ENCODE results near the gene ZNF513. TPM values are rescaled to one million over a fixed set of nuclear protein-coding genes. Genes with fewer than 3 reads are reported as not detected.

ZNF513 gene
- total and polyA plus RNA-seq, 3 donors from 2014 or later = 26.7 to 39.8 (median 39.4) TPM

DNA sequence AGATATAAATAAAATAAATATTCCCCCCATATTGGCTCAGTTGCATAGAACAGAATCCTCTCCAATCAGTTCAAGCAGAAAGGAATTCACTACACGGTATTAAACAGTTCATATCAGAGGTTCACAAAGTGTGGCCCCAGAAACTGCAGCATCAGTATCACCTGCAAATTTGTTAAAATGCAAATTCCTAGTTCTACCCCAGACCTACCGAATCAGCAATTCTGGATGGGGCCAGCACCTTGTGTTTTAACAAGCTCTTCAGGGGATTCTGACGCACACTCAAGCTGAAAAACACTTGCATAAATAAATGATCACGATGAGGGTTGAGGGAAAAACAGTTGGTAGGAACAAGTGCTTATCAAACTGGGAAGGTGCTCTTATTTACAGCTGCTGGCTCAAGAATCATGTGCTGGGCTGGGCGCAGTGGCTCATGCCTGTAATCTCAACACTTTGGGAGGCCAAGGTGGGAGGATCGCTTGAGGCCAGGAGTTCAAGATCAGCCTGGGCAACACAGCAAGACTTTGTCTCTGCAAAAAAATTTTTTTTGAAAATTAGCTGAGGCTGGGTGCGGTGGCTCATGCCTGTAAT is 30.3 kb downstream of the ZNF513 start:
- no peaks in the 10 kb centered on the region for H3K9me3 ChIP-seq
- intact Hi-C loops (cut with DNase I; ENCODE audit: low total_unique reads) = no loop called here

DNA sequence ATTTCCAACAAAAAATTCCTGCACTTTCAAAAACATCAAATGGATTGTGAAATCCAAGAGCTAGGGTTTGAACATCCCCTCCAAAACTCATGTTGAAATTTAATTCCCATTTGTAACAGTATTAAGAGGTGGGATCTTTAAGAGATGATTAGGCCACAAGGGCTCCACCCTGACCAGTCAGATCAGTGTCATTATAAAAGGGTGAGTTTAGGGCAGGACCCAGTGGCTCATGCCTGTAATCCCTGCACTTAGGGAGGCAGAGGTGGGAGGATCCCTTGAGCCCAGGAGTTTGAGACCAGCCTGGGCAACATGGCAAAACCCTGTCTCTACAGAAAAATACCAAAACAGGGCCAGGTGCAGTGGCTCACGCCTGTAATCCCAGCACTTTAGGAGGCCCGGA is 32.9 kb downstream of the ZNF513 start:
- Histone ChIP-seq H3K4me3 (no peak overlapping the region), H3K4me1 (peaks cover 9% of the 10 kb centered on the region), H3K27me3 (no peaks in the 10 kb centered on the region), H3K9me3 (no peaks in the 10 kb centered on the region), H3K27ac (no peak overlapping the region), H3K36me3 (ENCODE audit: low read depth, missing control alignments) (no peaks in the 10 kb centered on the region)
- 70 to 93% methylated on average over 2 of the region's 2 CpGs for WGBS, 2 donors
- TF ChIP-seq, protein P1, sequence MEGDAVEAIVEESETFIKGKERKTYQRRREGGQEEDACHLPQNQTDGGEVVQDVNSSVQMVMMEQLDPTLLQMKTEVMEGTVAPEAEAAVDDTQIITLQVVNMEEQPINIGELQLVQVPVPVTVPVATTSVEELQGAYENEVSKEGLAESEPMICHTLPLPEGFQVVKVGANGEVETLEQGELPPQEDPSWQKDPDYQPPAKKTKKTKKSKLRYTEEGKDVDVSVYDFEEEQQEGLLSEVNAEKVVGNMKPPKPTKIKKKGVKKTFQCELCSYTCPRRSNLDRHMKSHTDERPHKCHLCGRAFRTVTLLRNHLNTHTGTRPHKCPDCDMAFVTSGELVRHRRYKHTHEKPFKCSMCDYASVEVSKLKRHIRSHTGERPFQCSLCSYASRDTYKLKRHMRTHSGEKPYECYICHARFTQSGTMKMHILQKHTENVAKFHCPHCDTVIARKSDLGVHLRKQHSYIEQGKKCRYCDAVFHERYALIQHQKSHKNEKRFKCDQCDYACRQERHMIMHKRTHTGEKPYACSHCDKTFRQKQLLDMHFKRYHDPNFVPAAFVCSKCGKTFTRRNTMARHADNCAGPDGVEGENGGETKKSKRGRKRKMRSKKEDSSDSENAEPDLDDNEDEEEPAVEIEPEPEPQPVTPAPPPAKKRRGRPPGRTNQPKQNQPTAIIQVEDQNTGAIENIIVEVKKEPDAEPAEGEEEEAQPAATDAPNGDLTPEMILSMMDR (IDR thresholded peaks at IDR 0.05) = no peak
- TF ChIP-seq POLR2A (IDR thresholded peaks at IDR 0.05) = no peak
- DNase-seq = no peak
- intact Hi-C loops (cut with DNase I; ENCODE audit: low total_unique reads) = no loop called here

More for the DNA sequence above, 30.3 kb downstream of the ZNF513 start:
- H3K4me3 ChIP-seq = no peak overlapping the region
- no peak overlapping the region for H3K27ac ChIP-seq
- H3K36me3 ChIP-seq (ENCODE audit: low read depth, missing control alignments) = no peaks in the 10 kb centered on the region
- no peak for TF ChIP-seq POLR2A (IDR thresholded peaks at IDR 0.05)
- TF ChIP-seq, protein P1 (IDR thresholded peaks at IDR 0.05) = no peak
- peaks cover 21% of the 10 kb centered on the region for H3K4me1 ChIP-seq
- WGBS, 2 donors = 62 to 69% methylated on average over 7 of the region's 7 CpGs
- no peak for DNase-seq
- no peaks in the 10 kb centered on the region for H3K27me3 ChIP-seq

DNA sequence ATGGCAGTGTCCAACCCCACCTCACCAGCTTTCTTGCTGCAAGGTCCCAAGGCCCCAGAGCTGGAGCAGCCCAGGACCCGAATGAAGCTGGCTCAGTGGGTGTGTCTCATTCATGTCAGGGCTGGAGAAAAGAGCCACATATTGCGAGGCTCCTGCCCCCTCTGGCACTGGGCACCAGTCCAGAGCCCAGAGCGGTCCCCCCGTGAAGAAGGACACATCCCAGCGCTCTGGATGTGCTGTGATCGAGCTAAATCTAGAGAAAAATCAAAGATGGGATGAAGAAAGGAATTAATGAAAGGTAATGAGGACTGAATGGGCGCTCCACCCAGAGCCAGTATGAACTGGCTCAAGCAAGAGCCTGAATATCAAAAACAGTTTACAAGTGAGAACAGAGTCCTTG is 44.4 kb downstream of the ZNF513 start:
- H3K9me3 ChIP-seq = no peaks in the 10 kb centered on the region
- intact Hi-C loops (cut with DNase I; ENCODE audit: low total_unique reads) = no loop called here
- 83 to 96% methylated on average over 7 of the region's 7 CpGs for WGBS, 2 donors

DNA sequence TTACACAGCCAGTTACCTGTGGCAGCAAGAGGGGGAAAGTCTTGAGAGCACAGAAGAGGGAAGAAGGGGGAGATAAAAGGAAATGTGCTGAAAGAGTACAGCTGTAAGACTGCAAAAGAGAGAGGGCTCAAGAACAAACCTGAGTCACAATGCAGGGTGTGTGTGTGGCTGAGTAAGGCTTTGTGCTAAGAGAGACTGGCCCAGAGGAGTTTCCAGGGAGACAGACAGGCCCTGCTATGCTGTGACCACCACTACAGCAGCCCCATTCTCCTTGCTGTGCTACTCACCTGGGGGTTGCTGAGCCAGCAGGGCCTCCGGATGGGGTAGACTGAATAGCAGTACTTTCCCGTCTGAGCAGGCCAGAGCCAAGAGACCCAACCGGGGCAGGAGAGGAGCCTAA is 45.2 kb downstream of the ZNF513 start:
- DNase-seq = no peak
- TF ChIP-seq, protein P1 (IDR thresholded peaks at IDR 0.05) = no peak
- no peak for TF ChIP-seq POLR2A (IDR thresholded peaks at IDR 0.05)
- WGBS, 2 donors = 84 to 89% methylated on average over 3 of the region's 3 CpGs
- Histone ChIP-seq H3K27ac (no peak overlapping the region), H3K4me3 (no peak overlapping the region), H3K27me3 (no peaks in the 10 kb centered on the region), H3K9me3 (no peaks in the 10 kb centered on the region), H3K36me3 (ENCODE audit: low read depth, missing control alignments) (no peaks in the 10 kb centered on the region), H3K4me1 (no peaks in the 10 kb centered on the region)
- intact Hi-C loops (cut with DNase I; ENCODE audit: low total_unique reads) = no loop called here

More for the DNA sequence above, 44.4 kb downstream of the ZNF513 start:
- no peak for TF ChIP-seq POLR2A (IDR thresholded peaks at IDR 0.05)
- TF ChIP-seq, protein P1 (IDR thresholded peaks at IDR 0.05) = no peak
- Histone ChIP-seq H3K36me3 (ENCODE audit: low read depth, missing control alignments) (no peaks in the 10 kb centered on the region), H3K4me1 (no peaks in the 10 kb centered on the region), H3K27me3 (no peaks in the 10 kb centered on the region), H3K4me3 (no peak overlapping the region), H3K27ac (no peak overlapping the region)
- DNase-seq = no peak

Other genes with a start within 250 kb of the ZNF513 start
- 10 to 100 TPM; 82.0 to 84.0 TPM for gene PREB, start 246.1 kb downstream of the ZNF513 start, total RNA-seq
- 62.4 TPM for gene PREB, start 246.1 kb downstream of the ZNF513 start, polyA plus RNA-seq (ENCODE audit: insufficient read depth, low read depth, low replicate concordance)
- gene PRR30, start 241.3 kb downstream of the ZNF513 start, total RNA-seq = 10 to 100 TPM; 12.8 to 55.4 TPM
- 153 TPM for gene PRR30, start 241.3 kb downstream of the ZNF513 start, polyA plus RNA-seq (ENCODE audit: insufficient read depth, low read depth, low replicate concordance)
- 1 to 10 TPM; 5.5 to 6.7 TPM for gene TCF23, start 231.7 kb downstream of the ZNF513 start, total RNA-seq
- 6.6 TPM for gene TCF23, start 231.7 kb downstream of the ZNF513 start, polyA plus RNA-seq (ENCODE audit: insufficient read depth, low read depth, low replicate concordance)
- gene ATRAID, start 168.7 kb downstream of the ZNF513 start, total RNA-seq = 100 to 1,000 TPM; 263 to 295 TPM
- gene ATRAID, start 168.7 kb downstream of the ZNF513 start, polyA plus RNA-seq (ENCODE audit: insufficient read depth, low read depth, low replicate concordance) = 323 TPM
- 10 to 100 TPM; 83.4 to 84.0 TPM for gene SLC5A6, start 168.5 kb downstream of the ZNF513 start, total RNA-seq
- gene SLC5A6, start 168.5 kb downstream of the ZNF513 start, polyA plus RNA-seq (ENCODE audit: insufficient read depth, low read depth, low replicate concordance) = 83.9 TPM
- 10 to 100 TPM; 62.5 to 66.9 TPM for gene CAD, start 163.4 kb downstream of the ZNF513 start, total RNA-seq
- 40.0 TPM for gene CAD, start 163.4 kb downstream of the ZNF513 start, polyA plus RNA-seq (ENCODE audit: insufficient read depth, low read depth, low replicate concordance)
- 100 to 1,000 TPM; 130 to 160 TPM for gene SLC30A3, start 117.7 kb downstream of the ZNF513 start, total RNA-seq
- 111 TPM for gene SLC30A3, start 117.7 kb downstream of the ZNF513 start, polyA plus RNA-seq (ENCODE audit: insufficient read depth, low read depth, low replicate concordance)
- gene DNAJC5G, start 105.3 kb downstream of the ZNF513 start, total RNA-seq = 10 to 100 TPM; 37.4 to 57.9 TPM
- 65.0 TPM for gene DNAJC5G, start 105.3 kb downstream of the ZNF513 start, polyA plus RNA-seq (ENCODE audit: insufficient read depth, low read depth, low replicate concordance)
- 10 to 100 TPM; 38.5 to 46.8 TPM for gene TRIM54, start 98.3 kb downstream of the ZNF513 start, total RNA-seq
- 28.3 TPM for gene TRIM54, start 98.3 kb downstream of the ZNF513 start, polyA plus RNA-seq (ENCODE audit: insufficient read depth, low read depth, low replicate concordance)
- 10 to 100 TPM; 16.2 to 18.8 TPM for gene UCN, start 72.3 kb downstream of the ZNF513 start, total RNA-seq
- gene UCN, start 72.3 kb downstream of the ZNF513 start, polyA plus RNA-seq (ENCODE audit: insufficient read depth, low read depth, low replicate concordance) = 0.75 TPM
- gene MPV17, start 57.6 kb downstream of the ZNF513 start, total RNA-seq = 10 to 100 TPM; 71.2 to 72.3 TPM
- 59.5 TPM for gene MPV17, start 57.6 kb downstream of the ZNF513 start, polyA plus RNA-seq (ENCODE audit: insufficient read depth, low read depth, low replicate concordance)
- 10 to 100 TPM; 72.6 to 91.3 TPM for gene GTF3C2, start 24.0 kb downstream of the ZNF513 start, total RNA-seq
- gene GTF3C2, start 24.0 kb downstream of the ZNF513 start, polyA plus RNA-seq (ENCODE audit: insufficient read depth, low read depth, low replicate concordance) = 55.1 TPM
- 10 to 100 TPM; 59.4 to 67.7 TPM for gene EIF2B4, start 10.4 kb downstream of the ZNF513 start, total RNA-seq
- gene EIF2B4, start 10.4 kb downstream of the ZNF513 start, polyA plus RNA-seq (ENCODE audit: insufficient read depth, low read depth, low replicate concordance) = 111 TPM
- 100 to 1,000 TPM in 1 of 2 donors, 10 to 100 TPM in 1; 79.3 to 104 TPM for gene SNX17, start 10.1 kb downstream of the ZNF513 start, total RNA-seq
- 96.5 TPM for gene SNX17, start 10.1 kb downstream of the ZNF513 start, polyA plus RNA-seq (ENCODE audit: insufficient read depth, low read depth, low replicate concordance)
- 100 to 1,000 TPM; 163 to 245 TPM for gene PPM1G, start 28.9 kb upstream of the ZNF513 start, total RNA-seq
- gene PPM1G, start 28.9 kb upstream of the ZNF513 start, polyA plus RNA-seq (ENCODE audit: insufficient read depth, low read depth, low replicate concordance) = 569 TPM
- 100 to 1,000 TPM; 112 to 139 TPM for gene NRBP1, start 47.9 kb upstream of the ZNF513 start, total RNA-seq
- gene NRBP1, start 47.9 kb upstream of the ZNF513 start, polyA plus RNA-seq (ENCODE audit: insufficient read depth, low read depth, low replicate concordance) = 191 TPM
- gene KRTCAP3, start 61.6 kb upstream of the ZNF513 start, total RNA-seq = 1 to 10 TPM; 4.3 to 6.8 TPM
- gene KRTCAP3, start 61.6 kb upstream of the ZNF513 start, polyA plus RNA-seq (ENCODE audit: insufficient read depth, low read depth, low replicate concordance) = 5.1 TPM
- 100 to 1,000 TPM in 1 of 2 donors, 10 to 100 TPM in 1; 76.4 to 133 TPM for gene IFT172, start 109.0 kb upstream of the ZNF513 start, total RNA-seq
- gene IFT172, start 109.0 kb upstream of the ZNF513 start, polyA plus RNA-seq (ENCODE audit: insufficient read depth, low read depth, low replicate concordance) = 151 TPM
- gene FNDC4, start 114.5 kb upstream of the ZNF513 start, total RNA-seq = 10 to 100 TPM; 23.5 to 39.2 TPM
- gene FNDC4, start 114.5 kb upstream of the ZNF513 start, polyA plus RNA-seq (ENCODE audit: insufficient read depth, low read depth, low replicate concordance) = 35.9 TPM
- 1 to 10 TPM; 2.3 to 3.3 TPM for gene GCKR, start 116.1 kb upstream of the ZNF513 start, total RNA-seq
- 4.9 TPM for gene GCKR, start 116.1 kb upstream of the ZNF513 start, polyA plus RNA-seq (ENCODE audit: insufficient read depth, low read depth, low replicate concordance)
- gene ZNF512, start 202.3 kb upstream of the ZNF513 start, total RNA-seq = 10 to 100 TPM; 60.6 to 64.9 TPM
- 33.6 TPM for gene ZNF512, start 202.3 kb upstream of the ZNF513 start, polyA plus RNA-seq (ENCODE audit: insufficient read depth, low read depth, low replicate concordance)
- gene CCDC121, start 248.3 kb upstream of the ZNF513 start, total RNA-seq = 10 to 100 TPM; 10.2 to 20.2 TPM
- 40.5 TPM for gene CCDC121, start 248.3 kb upstream of the ZNF513 start, polyA plus RNA-seq (ENCODE audit: insufficient read depth, low read depth, low replicate concordance)
- gene GPN1, start 248.3 kb upstream of the ZNF513 start, total RNA-seq = 10 to 100 TPM; 28.8 to 29.3 TPM
- gene GPN1, start 248.3 kb upstream of the ZNF513 start, polyA plus RNA-seq (ENCODE audit: insufficient read depth, low read depth, low replicate concordance) = 77.5 TPM